Smooth muscle cell of the brain vasculature (primary cell): ENCODE data around the gene EBLN1.
"Not testable (repeated sequence)": the region's sequence is repeated elsewhere in the genome, so short reads cannot be mapped to it uniquely, and the experiment has no call there.

Source experiments
- DNase-seq: peaks from one replicate; pipeline ENCODE4 v3.0.0-alpha.2; 2012; ENCODE audit warnings: low read depth, low spot score

Gene EBLN1

GRCh38 chr10:22228167-22228938 is 10.5 kb upstream of the EBLN1 start:
- no peak for DNase-seq

DNA sequence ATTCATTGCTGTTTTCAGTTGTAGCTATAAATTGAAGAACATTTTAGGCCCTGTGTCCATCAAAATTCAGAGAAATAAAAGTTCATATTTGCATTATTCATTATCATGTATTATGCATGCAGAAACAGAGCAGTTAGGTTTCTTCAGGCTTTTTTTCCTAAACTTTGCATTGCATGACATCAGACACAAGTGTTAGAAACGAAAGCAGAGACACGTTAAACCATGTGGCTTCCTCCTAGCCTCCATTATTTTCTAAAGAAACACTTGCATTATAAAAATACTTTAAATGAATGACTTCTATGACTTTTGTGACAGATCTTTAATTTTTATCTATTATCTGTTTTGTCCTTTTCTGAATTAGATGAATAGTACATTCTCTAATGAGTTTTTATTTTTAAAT is 8.8 kb upstream of the EBLN1 start:
- no peak for DNase-seq

DNA sequence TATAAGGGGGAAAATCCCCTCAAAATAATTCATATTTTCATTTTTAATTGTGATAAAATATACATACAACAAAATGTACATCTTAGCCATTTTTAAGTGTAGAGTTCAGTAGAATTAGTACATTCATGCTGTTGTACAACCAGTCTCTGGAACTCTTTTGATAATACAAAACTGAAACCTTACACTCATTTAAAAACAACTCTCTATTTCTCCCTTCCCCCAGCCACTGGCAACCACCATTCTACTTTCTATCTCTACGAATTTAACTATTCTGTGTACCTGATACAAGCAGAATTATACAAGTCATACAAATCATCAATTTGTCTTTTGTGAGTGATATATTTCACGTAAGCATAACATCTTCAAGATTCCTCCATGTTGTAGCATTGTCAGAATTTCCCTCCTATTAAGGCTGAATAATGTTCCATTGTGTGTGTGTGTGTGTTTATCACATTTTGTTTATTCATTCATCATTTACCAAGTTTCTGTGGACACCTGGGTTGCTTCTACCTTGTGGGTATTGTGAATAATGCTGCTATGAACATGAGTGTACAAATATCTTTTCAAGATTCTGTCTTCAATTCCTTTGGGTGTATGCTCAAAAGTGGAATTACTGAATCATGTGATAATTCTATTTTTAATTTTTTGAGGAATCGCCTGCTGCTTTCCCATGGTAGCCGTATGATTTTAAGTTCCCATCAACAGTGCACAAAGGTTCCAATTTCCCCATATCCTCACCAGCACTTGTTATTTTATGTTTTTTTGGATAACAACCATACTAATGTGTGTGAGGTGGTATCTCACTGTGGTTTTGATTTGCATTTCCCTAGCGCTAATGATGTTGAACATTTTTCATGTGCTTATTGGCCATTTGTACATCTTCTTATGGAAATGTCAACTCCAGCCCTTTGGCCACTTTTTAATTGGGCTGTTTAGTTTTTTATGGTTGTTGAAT is 4.7 kb upstream of the EBLN1 start:
- DNase-seq, result no peak

GRCh38 chr10:22219308-22219707 is 1.5 kb upstream of the EBLN1 start:
- DNase-seq, result no peak

DNA sequence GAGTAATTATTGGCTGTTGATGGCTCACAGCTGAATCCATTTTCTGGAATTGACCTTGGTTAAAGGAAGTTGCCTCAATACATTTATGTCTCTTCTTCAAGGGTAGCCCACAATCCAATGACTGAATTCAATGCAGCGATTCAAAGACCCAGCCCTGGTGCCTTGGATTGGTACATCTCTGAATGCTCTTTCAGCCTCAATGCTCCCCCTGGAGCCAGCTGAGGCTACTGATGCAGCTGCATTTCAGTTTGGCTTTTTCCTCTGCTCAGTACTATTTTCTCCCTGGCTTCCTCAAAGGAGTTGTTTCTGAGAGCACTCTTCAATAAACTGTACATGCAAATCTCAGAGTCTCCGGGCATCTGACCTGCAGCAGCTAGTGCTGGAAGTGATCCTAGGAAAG is 633 bp upstream of the EBLN1 start:
- DNase-seq, result no peak

GRCh38 chr10:22217084-22217483 is 731 bp downstream of the EBLN1 start:
- DNase-seq, result not testable (repeated sequence)

DNA sequence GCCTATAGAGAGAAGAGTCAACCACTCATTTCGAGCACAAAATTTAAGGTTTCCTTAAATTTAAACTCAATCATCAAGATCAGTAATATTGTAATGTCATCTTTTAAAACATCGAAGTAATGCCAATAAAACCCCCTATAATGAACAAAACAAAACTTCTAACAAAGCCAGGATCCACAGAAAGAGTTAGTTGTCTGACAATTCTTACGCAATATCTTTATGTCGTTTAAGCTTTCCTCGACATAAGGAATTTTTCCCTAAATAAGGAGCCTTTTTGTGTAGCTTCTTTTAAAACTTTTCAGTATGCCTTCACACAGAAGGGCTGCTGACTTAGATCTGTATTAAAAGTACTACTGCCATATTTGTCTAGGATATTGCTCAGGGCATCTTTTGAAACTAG is 7.5 kb downstream of the EBLN1 start:
- DNase-seq, result no peak

DNA sequence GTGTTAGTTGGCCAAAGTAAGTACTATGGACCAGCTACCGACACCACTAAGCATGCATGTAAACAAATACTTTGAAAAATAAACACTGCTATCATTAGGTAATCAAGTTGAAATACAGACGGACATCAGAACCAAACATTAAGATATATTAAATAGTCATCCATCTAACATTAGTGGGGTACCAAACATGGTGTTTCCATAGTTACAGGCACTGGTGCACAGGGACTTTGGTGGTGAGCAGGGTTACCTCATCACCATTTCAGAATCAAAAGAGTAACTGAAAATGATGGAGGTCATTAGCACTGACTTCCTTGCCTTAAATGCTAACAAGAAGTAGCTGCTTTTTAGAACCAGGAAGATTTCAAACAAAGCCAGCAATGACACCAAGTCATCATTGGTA is 23.9 kb downstream of the EBLN1 start:
- no peak for DNase-seq

GRCh38 chr10:22185586-22185985 is 32.2 kb downstream of the EBLN1 start:
- DNase-seq, result no peak

GRCh38 chr10:22183771-22184461 is 33.9 kb downstream of the EBLN1 start:
- DNase-seq, result no peak

DNA sequence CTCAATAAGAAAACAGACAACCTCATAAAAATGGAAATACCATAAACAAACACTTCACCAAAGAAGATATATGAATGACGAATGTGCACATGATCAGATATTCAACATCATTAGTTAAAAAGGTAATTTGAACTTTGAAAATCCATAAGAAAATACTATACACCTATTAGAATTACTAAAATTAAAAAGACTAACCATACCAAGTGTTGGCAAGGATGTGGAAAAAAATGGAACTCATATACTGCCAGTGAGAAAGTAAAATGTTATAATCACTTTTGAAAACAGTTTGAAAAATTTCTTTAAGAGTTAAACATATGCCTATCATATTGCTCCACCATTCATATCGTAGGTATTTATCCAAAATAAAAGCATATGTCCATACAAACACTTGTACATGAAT is 37.1 kb downstream of the EBLN1 start:
- no peak for DNase-seq

GRCh38 chr10:22174442-22174841 is 43.4 kb downstream of the EBLN1 start:
- no peak for DNase-seq

- DNase-seq, result no peak
These were observed 46.7 kb downstream of the EBLN1 start for GRCh38 chr10:22171131-22171530.

- no peak for DNase-seq
These were observed 47.2 kb downstream of the EBLN1 start for GRCh38 chr10:22170582-22170981.

- DNase-seq, result no peak
These were observed 57.8 kb downstream of the EBLN1 start for GRCh38 chr10:22159979-22160378.

- no peak for DNase-seq
These were observed 58.6 kb downstream of the EBLN1 start for GRCh38 chr10:22159180-22159579.
